Endometrium (tissue), 2 donors: ENCODE data around the gene DIP2A.
"Not testable (repeated sequence)": the region's sequence is repeated elsewhere in the genome, so short reads cannot be mapped to it uniquely, and the experiment has no call there.

Experiments
- FAIRE-seq: peaks from 2 replicates; lab custom pipeline; 2012; peaks lifted over from hg19 to GRCh38; lab: Jason Lieb, UNC
- donor health status: control.
- donor health status: control.

Gene DIP2A

DNA sequence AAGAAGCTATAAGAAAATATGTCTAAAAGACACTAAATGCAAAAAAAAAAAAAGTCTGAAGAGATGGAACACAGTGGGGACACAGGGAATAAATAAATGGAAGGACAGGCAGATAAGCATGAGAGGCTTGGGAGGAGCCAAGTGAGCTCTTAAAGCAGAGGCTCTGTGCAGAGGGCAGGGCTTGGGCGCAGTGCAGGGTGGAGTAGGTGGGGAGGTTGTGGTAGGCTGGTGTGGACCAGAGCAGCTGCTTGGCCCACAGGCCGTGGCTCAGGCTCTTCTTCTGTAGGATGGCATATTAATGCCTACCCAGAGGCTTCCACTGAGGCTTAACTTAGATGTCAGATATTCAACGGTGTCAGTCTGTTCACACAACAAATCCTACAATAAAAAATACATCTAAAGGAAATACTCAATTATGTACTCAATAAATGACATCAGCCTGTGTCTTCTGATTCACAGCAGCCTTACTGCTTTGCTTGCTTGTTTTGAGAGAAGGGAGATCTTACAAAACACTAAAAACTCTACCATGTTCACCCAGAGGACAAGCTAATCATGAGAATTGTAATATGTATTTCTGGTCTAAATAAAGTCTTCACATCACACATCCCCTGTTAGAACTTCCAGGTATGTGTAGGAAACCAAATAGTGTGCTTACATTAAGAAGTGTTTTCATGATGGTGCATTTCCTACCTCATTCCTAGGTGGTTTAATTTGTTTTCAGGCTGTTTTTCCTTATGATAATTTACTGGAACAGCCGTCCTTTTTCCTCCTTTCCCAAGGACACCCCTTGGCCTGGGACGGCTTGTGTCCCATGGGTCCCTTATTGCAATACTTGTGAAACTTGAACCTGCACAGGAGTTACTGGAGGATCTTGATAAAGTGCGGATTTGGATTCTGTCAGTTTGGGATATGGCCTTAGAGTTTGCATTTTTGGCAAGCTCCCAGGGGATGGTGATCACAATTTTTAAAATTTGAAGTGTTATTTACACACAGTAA, 24.9 kb downstream of the DIP2A start:
- no peak for FAIRE-seq

DNA sequence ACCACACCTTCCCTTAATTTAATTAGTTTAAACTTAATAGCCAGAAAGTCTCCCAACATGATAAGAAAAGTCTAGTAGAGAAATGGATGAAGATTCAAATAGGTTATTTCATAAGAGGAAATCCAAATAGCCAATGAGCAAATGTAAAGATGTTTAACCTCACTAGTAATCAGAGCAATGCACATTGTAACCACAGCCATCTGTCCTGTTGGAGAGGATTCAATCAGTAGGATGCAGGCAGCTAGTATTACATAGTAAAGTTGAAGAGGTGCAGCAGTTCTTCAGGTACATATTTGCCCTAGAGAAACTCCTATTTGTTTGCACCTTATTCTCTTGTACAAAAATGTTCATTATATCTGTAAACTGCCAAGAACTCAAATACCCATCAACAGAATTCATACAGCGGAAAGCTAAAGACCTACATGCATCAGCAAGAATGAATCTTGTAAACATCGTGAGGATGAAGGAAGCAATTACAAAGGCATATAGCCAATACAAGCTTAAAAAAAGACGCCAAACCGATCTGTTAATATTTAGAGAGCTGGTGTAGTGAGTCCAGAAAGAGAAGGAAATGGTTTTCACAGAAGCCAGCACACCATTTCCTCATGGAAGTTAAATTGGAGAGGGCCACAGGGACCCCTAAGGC, 27.9 kb downstream of the DIP2A start:
- FAIRE-seq, result no peak

GRCh38 chr21:46489162-46489663, 30.5 kb downstream of the DIP2A start:
- no peak for FAIRE-seq

DNA sequence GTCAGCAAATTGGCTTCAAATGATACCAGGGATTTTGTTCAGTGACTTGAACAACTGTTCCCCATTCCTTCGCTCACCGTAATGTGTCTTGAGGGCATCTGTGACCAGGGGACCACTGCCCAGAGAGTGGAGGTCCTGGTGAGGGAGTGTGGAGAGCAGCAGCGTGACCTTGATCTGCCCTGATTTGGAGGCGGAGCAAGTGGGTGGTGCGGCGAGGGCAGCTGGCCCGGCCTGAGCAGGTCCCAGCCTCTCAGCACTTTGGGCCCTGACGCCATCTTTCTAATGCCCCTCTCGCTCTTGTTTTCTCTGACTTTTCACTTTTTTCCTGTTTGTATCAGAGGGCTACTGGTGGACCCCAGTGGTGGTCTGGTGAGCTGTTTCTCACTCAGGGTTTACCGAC, 31.1 kb downstream of the DIP2A start:
- no peak for FAIRE-seq

GRCh38 chr21:46491553-46491952, 32.9 kb downstream of the DIP2A start:
- FAIRE-seq, result no peak

- no peak for FAIRE-seq
Observed at GRCh38 chr21:46492851-46493250, 34.2 kb downstream of the DIP2A start.

- FAIRE-seq, result no peak
Observed at GRCh38 chr21:46493828-46494227, 35.1 kb downstream of the DIP2A start.

GRCh38 chr21:46498335-46499050, 39.8 kb downstream of the DIP2A start:
- no peak for FAIRE-seq

DNA sequence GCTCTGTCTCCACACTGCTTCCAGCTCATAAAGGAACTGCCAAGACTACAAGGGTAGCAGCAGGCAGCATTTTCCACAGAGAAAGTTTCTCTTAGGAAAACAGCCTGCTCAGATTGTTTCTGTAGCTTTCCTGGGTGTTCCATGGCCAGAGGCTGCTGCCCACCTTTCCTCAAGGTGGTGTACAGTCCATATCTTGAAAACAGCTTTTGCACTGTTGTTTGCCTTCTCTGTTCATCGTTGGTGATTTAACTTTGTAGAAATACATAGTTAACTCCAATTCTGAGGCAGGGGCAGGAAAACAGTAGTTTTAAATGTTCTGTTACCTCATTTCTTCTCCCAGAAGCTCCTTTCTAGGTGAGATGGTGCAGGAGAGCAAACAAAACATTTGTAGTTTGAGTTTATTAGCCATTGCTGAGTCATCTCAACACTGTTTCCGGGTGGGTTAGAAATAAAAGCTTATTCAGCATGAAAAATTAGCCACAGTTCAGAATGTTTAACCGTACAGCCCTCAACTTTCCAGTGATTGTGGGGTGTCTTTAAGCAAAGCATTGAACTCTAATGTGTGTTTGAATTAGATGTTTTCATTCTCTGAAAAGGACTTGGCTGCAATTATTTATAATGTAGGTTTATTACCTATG, 41.7 kb downstream of the DIP2A start:
- FAIRE-seq, result no peak

DNA sequence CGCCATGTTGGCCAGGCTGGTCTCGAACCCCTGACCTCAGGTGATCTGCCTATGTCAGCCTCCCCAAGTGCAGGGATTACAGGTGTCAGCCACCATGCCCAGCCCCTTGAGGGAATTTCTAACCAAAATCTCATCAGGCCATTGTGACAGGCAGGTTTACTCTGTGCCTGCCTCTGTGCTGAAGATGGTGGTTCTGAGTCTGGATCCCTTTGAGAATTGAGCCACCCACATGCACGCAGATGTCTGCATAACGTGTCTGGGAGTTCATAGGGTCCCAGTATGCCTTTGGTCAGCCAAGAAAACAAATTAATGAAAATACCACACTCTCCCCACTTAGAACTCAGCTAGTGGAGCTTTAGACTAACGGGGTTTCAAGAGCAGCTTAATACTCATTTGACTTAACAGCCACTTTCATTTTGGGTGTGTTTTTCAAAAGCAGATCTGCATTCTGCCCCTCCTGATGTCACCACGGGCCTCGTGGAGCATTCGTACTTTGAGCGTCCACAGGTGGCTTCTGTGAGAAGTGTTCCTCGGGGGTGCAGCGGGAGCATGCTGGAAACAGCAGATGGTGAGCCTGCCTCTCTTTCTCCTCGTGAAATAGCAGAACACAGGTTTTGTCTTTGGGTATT, 45.3 kb downstream of the DIP2A start:
- FAIRE-seq, result no peak

DNA sequence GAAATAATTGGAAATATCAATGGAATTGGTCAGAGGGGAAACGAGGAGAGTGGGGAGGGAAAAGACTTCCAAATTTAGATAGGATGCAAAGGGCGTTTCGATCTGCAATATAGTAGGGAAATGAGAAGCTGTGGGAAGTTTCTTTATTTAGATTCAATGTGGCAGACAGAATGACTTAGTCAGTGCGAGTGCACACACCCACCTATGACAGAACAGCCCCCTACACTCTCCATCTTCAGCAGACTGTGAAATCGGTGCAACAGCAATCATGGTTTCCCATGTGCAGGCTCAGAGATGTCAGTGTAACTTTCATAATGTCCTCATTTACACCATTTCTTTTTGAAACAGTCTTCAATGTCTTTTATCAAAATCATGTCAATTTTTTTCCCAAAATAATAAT, 46.0 kb downstream of the DIP2A start:
- FAIRE-seq, result no peak

DNA sequence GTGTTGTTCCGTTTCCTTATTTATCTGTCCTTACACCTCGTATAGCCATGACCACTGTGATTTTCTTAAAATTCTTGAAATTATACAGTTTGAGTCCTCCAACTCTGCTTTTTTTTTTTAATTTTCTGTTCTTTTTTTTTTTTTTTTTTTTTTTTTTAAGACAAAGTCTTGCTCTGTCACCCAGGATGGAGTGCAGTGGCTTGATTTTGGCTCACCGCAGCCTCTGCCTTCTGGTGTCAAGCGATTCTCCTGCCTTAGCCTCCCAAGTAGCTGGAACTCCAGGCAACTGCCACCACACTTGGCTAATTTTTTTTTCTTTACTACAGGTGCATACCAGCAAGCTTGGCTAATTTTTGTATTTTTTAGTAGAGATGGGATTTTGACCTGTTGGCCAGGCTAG, 48.9 kb downstream of the DIP2A start:
- no peak for FAIRE-seq

DNA sequence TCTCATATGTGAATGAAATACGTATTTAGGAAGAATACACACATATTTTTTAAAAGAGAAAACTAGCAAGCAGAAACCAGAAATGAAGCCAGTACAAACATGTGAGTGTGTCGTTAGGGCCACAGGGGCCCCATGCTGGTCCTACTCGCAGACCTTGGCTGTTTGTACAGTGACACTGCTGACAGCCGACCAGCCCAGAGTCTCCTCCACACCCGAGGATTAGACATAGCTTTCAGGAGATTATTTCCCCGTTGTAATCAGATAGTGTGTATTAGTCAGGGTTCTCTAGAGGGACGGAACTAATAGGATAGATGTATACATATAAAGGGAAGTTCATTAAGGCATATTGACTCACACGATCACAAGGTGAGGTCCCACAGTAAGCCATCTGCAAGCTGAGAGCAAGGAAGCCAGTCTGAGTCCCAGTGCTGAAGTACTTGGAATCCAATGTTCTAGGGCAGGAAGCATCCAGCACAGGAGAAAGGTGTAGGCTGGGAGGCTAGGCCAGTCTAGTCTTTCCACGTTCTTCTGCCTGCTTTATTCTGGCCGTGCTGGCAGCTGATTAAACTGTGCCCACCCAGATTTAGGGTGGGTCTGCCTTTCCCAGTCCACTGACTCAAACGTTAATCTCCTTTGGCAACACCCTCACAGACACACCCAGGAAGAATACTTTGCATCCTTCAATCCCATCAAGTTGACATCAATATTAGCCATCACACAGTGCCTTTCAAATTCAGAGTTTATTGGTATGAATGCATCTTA, 51.2 kb downstream of the DIP2A start:
- no peak for FAIRE-seq

- FAIRE-seq, result no peak
Observed at GRCh38 chr21:46515109-46515508, 56.4 kb downstream of the DIP2A start.

- no peak for FAIRE-seq
Observed at GRCh38 chr21:46516068-46516467, 57.4 kb downstream of the DIP2A start.

GRCh38 chr21:46517361-46517760, 58.7 kb downstream of the DIP2A start:
- no peak for FAIRE-seq

GRCh38 chr21:46518983-46519583, 60.4 kb downstream of the DIP2A start:
- FAIRE-seq, result no peak

DNA sequence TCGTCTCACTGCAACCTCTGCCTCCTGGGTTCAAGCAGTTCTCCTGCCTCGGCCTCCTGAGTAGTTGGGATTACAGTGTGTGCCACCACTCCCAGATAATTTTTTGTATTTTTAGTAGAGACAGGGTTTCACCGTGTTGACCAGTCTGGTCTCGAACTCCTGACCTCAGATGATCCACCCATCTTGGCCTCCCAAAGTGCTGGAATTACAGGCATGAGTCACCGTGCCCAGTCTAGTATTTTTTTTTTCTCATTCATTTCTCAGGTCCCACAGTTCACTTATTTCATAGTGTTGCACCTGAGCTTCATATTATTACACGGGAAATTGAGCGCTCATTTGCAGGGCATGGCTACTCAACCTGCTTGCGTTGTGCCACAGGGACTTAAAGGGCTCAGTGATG, 68.7 kb downstream of the DIP2A start:
- not testable (repeated sequence) for FAIRE-seq

DNA sequence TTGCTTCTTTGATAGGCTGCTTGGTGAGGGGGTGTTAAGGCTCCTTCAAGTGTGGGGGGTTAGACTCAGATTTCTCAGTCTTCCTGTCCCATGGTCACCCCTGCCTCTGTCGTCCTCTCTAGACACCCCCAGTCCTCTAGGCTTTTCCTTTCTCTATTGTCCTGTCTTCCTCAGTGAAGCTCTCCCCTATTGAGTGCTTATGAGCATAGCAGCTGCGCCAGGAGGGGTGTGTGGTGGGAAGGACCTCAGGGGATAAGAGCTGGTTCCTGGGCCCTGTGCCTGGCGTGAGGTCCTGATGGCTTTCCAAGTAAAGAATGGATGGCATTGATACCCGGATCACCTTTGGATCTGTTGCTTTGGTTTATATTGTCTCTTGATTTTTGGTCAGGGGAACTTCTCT, 69.1 kb downstream of the DIP2A start:
- no peak for FAIRE-seq

DNA sequence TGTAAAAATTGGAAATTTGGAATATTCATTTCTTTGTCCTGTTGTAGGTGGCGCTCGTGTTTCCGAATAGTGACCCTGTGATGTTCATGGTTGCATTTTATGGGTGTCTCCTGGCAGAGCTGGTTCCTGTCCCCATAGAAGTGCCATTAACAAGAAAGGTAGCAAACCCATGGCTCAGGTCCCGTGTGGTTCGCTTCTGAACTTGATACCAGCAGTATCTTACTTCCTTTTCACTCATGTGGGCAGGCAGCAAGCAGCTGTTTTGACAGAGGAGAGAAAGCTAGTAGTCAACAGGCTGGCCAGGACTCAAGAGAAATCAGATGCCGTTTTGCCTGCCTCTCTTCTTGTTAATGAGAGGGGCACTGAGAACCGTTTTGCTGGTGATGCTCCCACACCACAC, 73.4 kb downstream of the DIP2A start:
- no peak for FAIRE-seq
